Neural cell (in vitro differentiated cells): ENCODE measurements around the gene FARSA.

Experiments
- CTCF ChIP-seq: fragments of 450-650 bp; IDR thresholded peaks from 2 replicates; pipeline ENCODE4 v1.5.1; 2014; ENCODE audit warnings: antibody characterized with exemption, mild to moderate bottlenecking, moderate library complexity; ENCODE audit not compliant: poor library complexity, severe bottlenecking
- EP300 ChIP-seq: fragments of 450-650 bp; conservative IDR thresholded peaks from 2 replicates; pipeline ENCODE4 v1.6.1; 2014; ENCODE audit warnings: antibody characterized with exemption, mild to moderate bottlenecking, moderate library complexity; ENCODE audit not compliant: poor library complexity, severe bottlenecking
- EZH2 ChIP-seq: fragments of 200-600, 300-800 bp; shearing (Covaris generic), sonication (generic); IDR thresholded peaks from 2 replicates; pipeline ENCODE4 v1.6.1; 2014; ENCODE audit warnings: antibody characterized with exemption, low read length, borderline replicate concordance, mild to moderate bottlenecking; ENCODE audit not compliant: insufficient read depth, poor library complexity, severe bottlenecking
- MXI1 ChIP-seq: fragments of 450-650 bp; conservative IDR thresholded peaks from 2 replicates; pipeline ENCODE4 v1.6.1; 2014; ENCODE audit warnings: antibody characterized with exemption, mild to moderate bottlenecking; ENCODE audit not compliant: poor library complexity, severe bottlenecking
- POLR2AphosphoS5 ChIP-seq: IDR thresholded peaks from 2 replicates; pipeline ENCODE4 v1.6.1; 2012
- REST ChIP-seq: IDR thresholded peaks from 2 replicates; pipeline ENCODE4 v1.6.1; 2012; ENCODE audit warnings: borderline replicate concordance
- SMC3 ChIP-seq: fragments of 450-650 bp; conservative IDR thresholded peaks from 2 replicates; pipeline ENCODE4 v1.6.1; 2014; ENCODE audit warnings: antibody characterized with exemption, mild to moderate bottlenecking, moderate library complexity; ENCODE audit not compliant: poor library complexity

- TF ChIP-seq CTCF, result no peak
- TF ChIP-seq REST, result no peak
- TF ChIP-seq POLR2AphosphoS5, result no peak
- TF ChIP-seq MXI1, result no peak
- no peak for TF ChIP-seq EP300
- no peak for TF ChIP-seq SMC3
- no peak for TF ChIP-seq EZH2
Observed at GRCh38 chr19:12946731-12947496, 13.4 kb upstream of the FARSA start.
